ENCODE measurements around the gene FHOD1.

Gene FHOD1

GRCh38 chr16:67265834-67266233 lies 18.6 kb upstream of the FHOD1 start:
- no peaks in the 10 kb centered on the region for H3K27me3 ChIP-seq (ENCODE audit: insufficient read depth, low read length)
- H2AFZ ChIP-seq (ENCODE audit: low read depth, low read length), result no peak overlapping the region
- no peak overlapping the region for H3K4me3 ChIP-seq (ENCODE audit: low read length)
- no peaks in the 10 kb centered on the region for H3K4me1 ChIP-seq (ENCODE audit: insufficient read depth, low read length)
- H3K9me3 ChIP-seq (ENCODE audit: low read length), result no peaks in the 10 kb centered on the region
- no peaks in the 10 kb centered on the region for H3K36me3 ChIP-seq (ENCODE audit: insufficient read depth, low read length)

- H2AFZ ChIP-seq (ENCODE audit: low read depth, low read length), result no peak overlapping the region
- H3K9me3 ChIP-seq (ENCODE audit: low read length), result no peaks in the 10 kb centered on the region
- no peaks in the 10 kb centered on the region for H3K36me3 ChIP-seq (ENCODE audit: insufficient read depth, low read length)
- H3K27me3 ChIP-seq (ENCODE audit: insufficient read depth, low read length), result no peaks in the 10 kb centered on the region
- H3K4me3 ChIP-seq (ENCODE audit: low read length), result no peak overlapping the region
- H3K4me1 ChIP-seq (ENCODE audit: insufficient read depth, low read length), result no peaks in the 10 kb centered on the region
Measured at GRCh38 chr16:67264866-67265265, 17.6 kb upstream of the FHOD1 start.

- H3K9me3 ChIP-seq (ENCODE audit: low read length), result no peaks in the 10 kb centered on the region
- H3K4me3 ChIP-seq (ENCODE audit: low read length), result no peak overlapping the region
- no peaks in the 10 kb centered on the region for H3K36me3 ChIP-seq (ENCODE audit: insufficient read depth, low read length)
- H3K4me1 ChIP-seq (ENCODE audit: insufficient read depth, low read length), result no peaks in the 10 kb centered on the region
- H2AFZ ChIP-seq (ENCODE audit: low read depth, low read length), result no peak overlapping the region
- no peaks in the 10 kb centered on the region for H3K27me3 ChIP-seq (ENCODE audit: insufficient read depth, low read length)
Measured at GRCh38 chr16:67264277-67264676, 17.0 kb upstream of the FHOD1 start.

GRCh38 chr16:67263201-67263600 lies 15.9 kb upstream of the FHOD1 start:
- H3K36me3 ChIP-seq (ENCODE audit: insufficient read depth, low read length), result no peaks in the 10 kb centered on the region
- H2AFZ ChIP-seq (ENCODE audit: low read depth, low read length), result no peak overlapping the region
- no peaks in the 10 kb centered on the region for H3K4me1 ChIP-seq (ENCODE audit: insufficient read depth, low read length)
- no peaks in the 10 kb centered on the region for H3K9me3 ChIP-seq (ENCODE audit: low read length)
- no peaks in the 10 kb centered on the region for H3K27me3 ChIP-seq (ENCODE audit: insufficient read depth, low read length)
- H3K4me3 ChIP-seq (ENCODE audit: low read length), result no peak overlapping the region

- no peaks in the 10 kb centered on the region for H3K4me1 ChIP-seq (ENCODE audit: insufficient read depth, low read length)
- no peaks in the 10 kb centered on the region for H3K27me3 ChIP-seq (ENCODE audit: insufficient read depth, low read length)
- H3K4me3 ChIP-seq (ENCODE audit: low read length), result no peak overlapping the region
- H2AFZ ChIP-seq (ENCODE audit: low read depth, low read length), result no peak overlapping the region
- no peaks in the 10 kb centered on the region for H3K36me3 ChIP-seq (ENCODE audit: insufficient read depth, low read length)
- H3K9me3 ChIP-seq (ENCODE audit: low read length), result no peaks in the 10 kb centered on the region
Measured at GRCh38 chr16:67260426-67261063, 13.3 kb upstream of the FHOD1 start.

GRCh38 chr16:67259705-67260104 lies 12.4 kb upstream of the FHOD1 start:
- Histone ChIP-seq H3K9me3 (ENCODE audit: low read length) (no peaks in the 10 kb centered on the region), H3K4me1 (ENCODE audit: insufficient read depth, low read length) (no peaks in the 10 kb centered on the region), H3K36me3 (ENCODE audit: insufficient read depth, low read length) (no peaks in the 10 kb centered on the region), H2AFZ (ENCODE audit: low read depth, low read length) (no peak overlapping the region), H3K27me3 (ENCODE audit: insufficient read depth, low read length) (no peaks in the 10 kb centered on the region), H3K4me3 (ENCODE audit: low read length) (no peak overlapping the region)

GRCh38 chr16:67258161-67258835 lies 11.0 kb upstream of the FHOD1 start:
- H3K9me3 ChIP-seq (ENCODE audit: low read length), result no peaks in the 10 kb centered on the region
- H2AFZ ChIP-seq (ENCODE audit: low read depth, low read length), result no peak overlapping the region
- no peaks in the 10 kb centered on the region for H3K27me3 ChIP-seq (ENCODE audit: insufficient read depth, low read length)
- no peak overlapping the region for H3K4me3 ChIP-seq (ENCODE audit: low read length)
- no peaks in the 10 kb centered on the region for H3K4me1 ChIP-seq (ENCODE audit: insufficient read depth, low read length)
- H3K36me3 ChIP-seq (ENCODE audit: insufficient read depth, low read length), result no peaks in the 10 kb centered on the region

GRCh38 chr16:67257486-67258160 lies 10.3 kb upstream of the FHOD1 start:
- no peak overlapping the region for H2AFZ ChIP-seq (ENCODE audit: low read depth, low read length)
- no peaks in the 10 kb centered on the region for H3K36me3 ChIP-seq (ENCODE audit: insufficient read depth, low read length)
- H3K9me3 ChIP-seq (ENCODE audit: low read length), result no peaks in the 10 kb centered on the region
- no peaks in the 10 kb centered on the region for H3K27me3 ChIP-seq (ENCODE audit: insufficient read depth, low read length)
- H3K4me3 ChIP-seq (ENCODE audit: low read length), result no peak overlapping the region
- no peaks in the 10 kb centered on the region for H3K4me1 ChIP-seq (ENCODE audit: insufficient read depth, low read length)

GRCh38 chr16:67256701-67257230 lies 9.5 kb upstream of the FHOD1 start:
- Histone ChIP-seq H2AFZ (ENCODE audit: low read depth, low read length) (no peak overlapping the region), H3K4me3 (ENCODE audit: low read length) (no peak overlapping the region), H3K4me1 (ENCODE audit: insufficient read depth, low read length) (no peaks in the 10 kb centered on the region), H3K36me3 (ENCODE audit: insufficient read depth, low read length) (no peaks in the 10 kb centered on the region), H3K27me3 (ENCODE audit: insufficient read depth, low read length) (no peaks in the 10 kb centered on the region), H3K9me3 (ENCODE audit: low read length) (no peaks in the 10 kb centered on the region)

- no peaks in the 10 kb centered on the region for H3K4me1 ChIP-seq (ENCODE audit: insufficient read depth, low read length)
- no peak overlapping the region for H3K4me3 ChIP-seq (ENCODE audit: low read length)
- H2AFZ ChIP-seq (ENCODE audit: low read depth, low read length), result no peak overlapping the region
- H3K27me3 ChIP-seq (ENCODE audit: insufficient read depth, low read length), result no peaks in the 10 kb centered on the region
- H3K36me3 ChIP-seq (ENCODE audit: insufficient read depth, low read length), result no peaks in the 10 kb centered on the region
- no peaks in the 10 kb centered on the region for H3K9me3 ChIP-seq (ENCODE audit: low read length)
Measured at GRCh38 chr16:67255553-67256221, 8.4 kb upstream of the FHOD1 start.

GRCh38 chr16:67254801-67255552 lies 7.7 kb upstream of the FHOD1 start:
- H2AFZ ChIP-seq (ENCODE audit: low read depth, low read length), result no peak overlapping the region
- H3K4me1 ChIP-seq (ENCODE audit: insufficient read depth, low read length), result no peaks in the 10 kb centered on the region
- no peaks in the 10 kb centered on the region for H3K36me3 ChIP-seq (ENCODE audit: insufficient read depth, low read length)
- peaks cover 2% of the 10 kb centered on the region for H3K27me3 ChIP-seq (ENCODE audit: insufficient read depth, low read length)
- H3K4me3 ChIP-seq (ENCODE audit: low read length), result no peak overlapping the region
- H3K9me3 ChIP-seq (ENCODE audit: low read length), result no peaks in the 10 kb centered on the region

- H3K9me3 ChIP-seq (ENCODE audit: low read length), result no peaks in the 10 kb centered on the region
- peaks cover 12% of the 10 kb centered on the region for H3K27me3 ChIP-seq (ENCODE audit: insufficient read depth, low read length)
- H3K4me3 ChIP-seq (ENCODE audit: low read length), result no peak overlapping the region
- H2AFZ ChIP-seq (ENCODE audit: low read depth, low read length), result no peak overlapping the region
- H3K4me1 ChIP-seq (ENCODE audit: insufficient read depth, low read length), result peaks cover 17% of the 10 kb centered on the region
- no peaks in the 10 kb centered on the region for H3K36me3 ChIP-seq (ENCODE audit: insufficient read depth, low read length)
Measured at GRCh38 chr16:67252609-67253497, 5.6 kb upstream of the FHOD1 start.

All from neuron (in vitro differentiated cells).